Vagina (tissue), 2 donors: Measurements from ENCODE around the gene ADD3.

Source experiments
- POLR2A ChIP-seq, 2 donors: fragments of 450-650 bp; IDR thresholded peaks; one replicate each; pipeline ENCODE4 v1.6.1; 2017; ENCODE audit warnings: antibody characterized with exemption in 2 of 2, mild to moderate bottlenecking in 2 of 2, moderate library complexity in 2 of 2
- POLR2AphosphoS5 ChIP-seq, 2 donors: sonication (generic); formaldehyde crosslinking; IDR thresholded peaks; one replicate each; pipeline ENCODE4 v1.9.0; 2017; ENCODE audit warnings: antibody characterized with exemption in 2 of 2, mild to moderate bottlenecking in 2 of 2, low read depth in 1 of 2; ENCODE audit not compliant: insufficient read depth in 1 of 2
- TF ChIP-seq, protein P1 (sequence below), 3 experiments: fragments of 450-650 bp in 2 of 3; fragments of 200-600 bp in 1 of 3; sonication (generic) in 1 of 3; IDR thresholded peaks; one replicate each; pipeline ENCODE4 v1.5.1; 2017 to 2019; ENCODE audit warnings: antibody characterized with exemption in 3 of 3, mild to moderate bottlenecking in 2 of 3, moderate library complexity in 2 of 3

DNA sequence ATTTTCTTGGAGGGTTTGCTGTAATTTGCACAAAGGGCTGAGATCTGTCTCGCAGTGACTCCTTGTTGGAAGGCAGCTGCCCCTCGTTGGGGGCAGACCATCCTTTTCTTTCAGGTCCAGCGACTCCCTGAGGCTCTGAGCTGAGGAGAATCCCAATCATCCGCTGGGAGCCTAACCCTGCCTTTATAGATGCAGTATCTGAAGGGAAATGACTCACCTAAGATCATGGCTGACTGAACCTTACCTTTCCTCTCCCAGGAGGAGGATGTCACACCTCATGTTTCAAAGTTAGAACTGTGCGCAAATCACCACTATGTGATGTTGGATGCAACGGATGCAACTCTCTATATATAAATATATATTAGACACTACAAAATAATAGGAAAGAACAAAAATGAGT lies 163.2 kb downstream of the ADD3 start:
- TF ChIP-seq, protein P1, sequence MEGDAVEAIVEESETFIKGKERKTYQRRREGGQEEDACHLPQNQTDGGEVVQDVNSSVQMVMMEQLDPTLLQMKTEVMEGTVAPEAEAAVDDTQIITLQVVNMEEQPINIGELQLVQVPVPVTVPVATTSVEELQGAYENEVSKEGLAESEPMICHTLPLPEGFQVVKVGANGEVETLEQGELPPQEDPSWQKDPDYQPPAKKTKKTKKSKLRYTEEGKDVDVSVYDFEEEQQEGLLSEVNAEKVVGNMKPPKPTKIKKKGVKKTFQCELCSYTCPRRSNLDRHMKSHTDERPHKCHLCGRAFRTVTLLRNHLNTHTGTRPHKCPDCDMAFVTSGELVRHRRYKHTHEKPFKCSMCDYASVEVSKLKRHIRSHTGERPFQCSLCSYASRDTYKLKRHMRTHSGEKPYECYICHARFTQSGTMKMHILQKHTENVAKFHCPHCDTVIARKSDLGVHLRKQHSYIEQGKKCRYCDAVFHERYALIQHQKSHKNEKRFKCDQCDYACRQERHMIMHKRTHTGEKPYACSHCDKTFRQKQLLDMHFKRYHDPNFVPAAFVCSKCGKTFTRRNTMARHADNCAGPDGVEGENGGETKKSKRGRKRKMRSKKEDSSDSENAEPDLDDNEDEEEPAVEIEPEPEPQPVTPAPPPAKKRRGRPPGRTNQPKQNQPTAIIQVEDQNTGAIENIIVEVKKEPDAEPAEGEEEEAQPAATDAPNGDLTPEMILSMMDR (IDR thresholded peaks at IDR 0.05) = no peak
- no peak for TF ChIP-seq POLR2A (IDR thresholded peaks at IDR 0.05)
- TF ChIP-seq POLR2AphosphoS5 (IDR thresholded peaks at IDR 0.05; ENCODE audit: insufficient read depth in 1 of 2, low read depth in 1 of 2) = no peak
